Right cardiac atrium (tissue), 5 donors: ENCODE data around the gene AICDA. TPM values are rescaled to one million over a fixed set of nuclear protein-coding genes. Genes with fewer than 3 reads are reported as not detected.
"Not testable (repeated sequence)": the region's sequence is repeated elsewhere in the genome, so short reads cannot be mapped to it uniquely, and the experiment has no call there.

Source experiments
- ATAC-seq, 2 donors: fragments of 200-7000 bp; cut with Tn5 transposase; one replicate each; pipeline versions ENCODE4 v1.8.0 to v1.9.1; 2020; ENCODE audit warnings: moderate library complexity in 2 of 2, mild to moderate bottlenecking in 1 of 2
- DNase-seq, 3 donors: peaks; one replicate each; pipeline ENCODE4 v3.0.0-alpha.2; 2020
- H3K27ac ChIP-seq: one replicate; pipeline ENCODE4 v1.5.1; 2013; ENCODE audit warnings: mild to moderate bottlenecking, low read length, control low read depth, moderate library complexity
- H3K27me3 ChIP-seq: one replicate; pipeline ENCODE4 v1.6.1; 2013; ENCODE audit not compliant: control insufficient read depth, insufficient read depth
- H3K4me1 ChIP-seq: one replicate; pipeline ENCODE4 v1.6.1; 2013; ENCODE audit warnings: low read length; ENCODE audit not compliant: control insufficient read depth, insufficient read depth
- H3K4me3 ChIP-seq: one replicate; pipeline ENCODE4 v1.5.1; 2013; ENCODE audit warnings: low read length, control low read depth
- H3K9me3 ChIP-seq: one replicate; pipeline ENCODE4 v1.6.1; 2013; ENCODE audit warnings: low read length; ENCODE audit not compliant: control insufficient read depth
- WGBS: extraction: QIAGEN DNeasy Blood & Tissue Kit; methylation state at CpG from one replicate; pipeline ENCODE4 v1.1.7; 2013; 5-methylcytosine and 5-hydroxymethylcytosine counted together
- intact Hi-C, 4 donors: fragments of 100-400 bp; cut with DNase I; formaldehyde crosslinking; loops; one replicate each; pipeline versions ENCODE4 v1.11.0 to v1.14.0; 2022 to 2023
- polyA plus RNA-seq: library from polyadenylated mRNA; stranded (reverse); fragments of 200-250 nt; gene quantifications from one replicate; pipeline ENCODE4 v1.2.3, GENCODE V29; 2013
- total RNA-seq, 4 donors: library from RNA; stranded (reverse); fragmentation: NEBNext Ultra II Directional; extraction: Animal tissue kit (Norgen Biotek cat#: 25700); gene quantifications; one replicate each; pipeline ENCODE4 v1.2.1, GENCODE V29; 2021
- donor health status: healthy with polysubstance abuse.
- donor health status: DM: no; HTN: yes; CAD: no.
- donor health status: DM: no; HTN: no; CAD: no.
- donor health status: DM: no; HTN: yes; CAD: no; lungs with severe emphysema.
- donor health status: DM: yes; HTN: yes; CAD: no.

Gene AICDA
- total and polyA plus RNA-seq, 5 donors = not detected

DNA sequence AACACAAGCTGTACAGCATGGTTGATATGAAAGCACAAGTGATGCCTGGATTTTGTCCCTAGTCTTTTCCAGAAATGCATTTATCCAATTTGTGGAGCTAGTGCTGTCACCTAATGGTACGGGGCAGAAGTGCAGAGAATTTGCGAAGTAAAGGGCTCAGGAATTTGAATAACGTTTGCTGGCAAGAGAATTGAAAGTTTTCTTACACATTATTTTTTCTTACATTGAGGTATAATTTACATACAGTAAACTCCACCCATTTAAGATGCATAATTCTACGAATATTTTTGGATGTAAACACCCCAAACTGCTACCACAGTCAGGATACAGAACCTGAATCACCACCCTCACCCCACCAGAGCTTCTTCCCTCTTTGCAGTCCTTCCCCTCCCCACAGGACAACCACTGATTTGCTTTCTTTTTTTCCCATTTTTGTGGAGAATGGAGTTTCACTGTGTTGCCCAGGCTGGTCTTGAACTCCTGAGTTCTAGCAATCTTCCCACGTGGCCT lies 3.5 kb downstream of the AICDA start:
- H3K4me1 ChIP-seq = no peaks in the 10 kb centered on the region
- intact Hi-C loops = loop anchor here in 1 of 4 donors (2.0 kb wide), 1 partner anchor 64 kb away; no protein-coding TSS in a partner anchor
- ATAC-seq = no peak
- H3K27ac ChIP-seq = no peak overlapping the region
- no peak overlapping the region for H3K4me3 ChIP-seq
- no peak for DNase-seq
- no peaks in the 10 kb centered on the region for H3K27me3 ChIP-seq
- WGBS = 18% methylated on average over 5 of the region's 5 CpGs
- no peaks in the 10 kb centered on the region for H3K9me3 ChIP-seq

DNA sequence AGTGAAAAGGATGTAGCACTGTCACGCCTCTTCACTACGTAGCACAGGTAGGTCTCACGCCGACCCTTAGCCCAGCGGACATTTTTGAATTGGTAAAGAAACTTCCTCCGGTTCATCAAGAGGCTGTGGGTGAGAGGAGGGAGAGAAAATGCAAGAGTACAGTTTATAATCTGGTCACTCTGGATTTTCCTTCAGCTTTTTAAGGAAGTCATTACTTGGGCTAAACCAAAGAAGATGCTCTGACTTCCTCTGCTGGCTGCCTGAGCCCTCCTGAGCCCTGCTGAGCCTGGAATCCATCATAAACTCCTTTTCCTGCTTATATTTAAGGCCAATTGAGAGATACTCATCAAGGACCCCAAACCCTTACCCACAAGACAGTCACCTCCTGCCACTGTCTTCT lies 5.8 kb downstream of the AICDA start:
- H3K4me3 ChIP-seq = no peak overlapping the region
- ATAC-seq (no peak), DNase-seq (no peak)
- no peaks in the 10 kb centered on the region for H3K9me3 ChIP-seq
- no peaks in the 10 kb centered on the region for H3K4me1 ChIP-seq
- intact Hi-C loops = no loop called here
- 94% methylated on average over 6 of the region's 6 CpGs for WGBS
- H3K27ac ChIP-seq = no peak overlapping the region
- no peaks in the 10 kb centered on the region for H3K27me3 ChIP-seq

DNA sequence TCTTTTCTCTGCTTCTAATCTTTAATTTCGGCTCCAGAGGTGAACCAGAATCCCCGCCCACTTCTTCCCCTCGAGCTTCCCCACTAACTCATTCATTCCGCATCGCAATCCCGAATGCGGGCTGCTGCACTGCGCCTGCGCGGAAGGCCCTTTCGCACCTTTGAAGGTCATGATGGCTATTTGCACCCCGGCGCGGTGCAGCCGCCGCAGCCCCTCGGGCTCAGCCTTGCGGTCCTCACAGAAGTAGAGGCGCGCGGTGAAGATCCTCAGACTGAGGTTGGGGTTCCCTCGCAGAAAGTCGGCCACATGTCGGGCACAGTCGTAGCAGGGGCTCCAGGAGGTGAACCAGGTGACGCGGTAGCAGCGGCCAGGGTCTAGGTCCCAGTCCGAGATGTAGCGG lies 7.6 kb downstream of the AICDA start:
- intact Hi-C loops = no loop called here
- no peak for ATAC-seq
- no peak overlapping the region for H3K4me3 ChIP-seq
- peak in 1 of 3 donors; percentile 46 for DNase-seq
- H3K9me3 ChIP-seq = no peaks in the 10 kb centered on the region
- 95% methylated on average over 30 of the region's 30 CpGs for WGBS
- no peaks in the 10 kb centered on the region for H3K4me1 ChIP-seq
- H3K27ac ChIP-seq = no peak overlapping the region
- no peaks in the 10 kb centered on the region for H3K27me3 ChIP-seq

DNA sequence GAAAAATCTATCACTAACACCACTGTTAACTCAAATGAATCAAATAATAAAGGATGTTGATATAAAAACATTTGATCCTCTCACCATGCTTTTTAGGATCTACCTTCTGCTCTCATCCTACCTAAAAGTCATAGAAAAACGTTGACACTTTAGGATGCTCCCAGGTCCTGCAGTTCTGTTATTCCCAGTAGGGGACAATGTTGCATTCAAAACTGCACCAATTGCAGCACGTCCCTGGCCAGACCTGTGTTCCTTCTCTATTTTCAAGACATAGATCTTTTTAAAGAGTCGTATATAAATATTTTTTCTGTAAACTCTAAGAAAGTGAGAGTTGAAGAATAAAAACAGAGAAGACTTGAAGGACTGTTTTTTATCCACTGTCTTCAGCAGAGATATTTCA lies 8.8 kb downstream of the AICDA start:
- no peak overlapping the region for H3K27ac ChIP-seq
- intact Hi-C loops = no loop called here
- no peak for DNase-seq

DNA sequence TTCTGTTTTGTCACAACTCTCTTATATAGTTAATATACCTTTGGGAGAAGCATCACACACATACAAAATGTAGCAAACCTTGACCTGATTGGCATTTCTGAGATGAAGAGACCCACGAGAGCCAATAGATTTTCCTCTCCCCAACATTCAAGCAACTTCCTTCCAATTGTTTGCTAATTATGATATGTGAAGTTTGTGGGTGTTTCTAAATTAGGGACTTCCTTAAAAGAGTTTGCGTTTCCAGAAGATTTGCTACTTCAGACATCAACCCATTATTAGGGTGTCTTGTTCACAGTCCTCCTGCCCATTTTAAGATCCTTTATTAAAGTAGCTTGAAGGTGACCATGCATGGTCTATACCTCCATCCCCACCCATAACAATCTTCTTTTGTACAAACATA lies 9.4 kb downstream of the AICDA start:
- intact Hi-C loops = no loop called here
- 60% methylated on average over 2 of the region's 2 CpGs for WGBS
- H3K27me3 ChIP-seq = no peaks in the 10 kb centered on the region
- DNase-seq (no peak), ATAC-seq (no peak)
- H3K4me3 ChIP-seq = no peak overlapping the region
- no peaks in the 10 kb centered on the region for H3K4me1 ChIP-seq
- no peak overlapping the region for H3K27ac ChIP-seq
- no peaks in the 10 kb centered on the region for H3K9me3 ChIP-seq

More for the DNA sequence above, 8.8 kb downstream of the AICDA start:
- no peak for ATAC-seq
- Histone ChIP-seq H3K4me3 (no peak overlapping the region), H3K9me3 (no peaks in the 10 kb centered on the region), H3K27me3 (no peaks in the 10 kb centered on the region), H3K4me1 (no peaks in the 10 kb centered on the region)
- 40% methylated on average over 3 of the region's 3 CpGs for WGBS

DNA sequence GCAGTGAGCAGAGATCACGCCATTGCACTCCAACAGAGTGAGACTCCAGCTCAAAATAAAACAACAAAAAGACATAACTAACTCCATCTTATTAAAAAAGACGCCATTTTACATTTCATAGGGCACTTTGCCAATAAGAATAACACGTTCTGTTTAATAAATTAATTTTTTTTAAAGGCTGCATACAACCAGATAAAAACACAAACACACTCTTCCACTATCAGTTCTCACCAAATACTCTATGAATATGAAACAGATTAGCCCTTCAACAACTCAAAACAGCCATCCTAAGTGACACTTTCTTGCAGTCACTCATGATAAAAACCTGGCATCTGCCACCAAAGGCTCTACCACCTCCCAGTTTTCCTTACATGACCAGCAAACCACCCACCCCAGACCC lies 16.1 kb downstream of the AICDA start:
- Histone ChIP-seq H3K27me3 (no peaks in the 10 kb centered on the region), H3K4me1 (no peaks in the 10 kb centered on the region), H3K27ac (no peak overlapping the region), H3K4me3 (no peak overlapping the region), H3K9me3 (no peaks in the 10 kb centered on the region)
- WGBS = 52% methylated on average over 3 of the region's 3 CpGs
- intact Hi-C loops = no loop called here
- no peak for DNase-seq
- ATAC-seq = no peak

DNA sequence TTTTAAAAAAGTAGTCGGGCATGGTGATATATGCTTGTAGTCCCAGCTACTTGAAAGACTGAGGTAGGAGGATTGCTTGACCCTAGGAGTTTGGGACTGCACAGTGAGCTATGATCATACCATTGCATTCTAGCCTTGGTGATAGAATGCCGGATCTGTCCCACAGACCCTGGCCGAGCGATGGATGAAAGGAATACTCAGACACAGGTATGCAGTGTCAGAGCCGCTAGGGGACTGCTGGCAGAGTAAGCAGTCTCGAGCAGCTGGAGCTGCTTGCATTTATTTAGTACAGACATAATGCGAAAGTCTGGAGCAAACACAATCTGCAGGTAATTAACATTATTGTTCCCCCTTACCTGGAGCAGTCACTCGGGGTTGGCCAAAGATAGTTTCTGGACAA lies 18.6 kb downstream of the AICDA start:
- no peaks in the 10 kb centered on the region for H3K27me3 ChIP-seq
- 82% methylated on average over 8 of the region's 8 CpGs for WGBS
- DNase-seq (no peak), ATAC-seq (no peak)
- H3K4me1 ChIP-seq = no peaks in the 10 kb centered on the region
- H3K4me3 ChIP-seq = no peak overlapping the region
- no peak overlapping the region for H3K27ac ChIP-seq
- intact Hi-C loops = no loop called here
- H3K9me3 ChIP-seq = no peaks in the 10 kb centered on the region

DNA sequence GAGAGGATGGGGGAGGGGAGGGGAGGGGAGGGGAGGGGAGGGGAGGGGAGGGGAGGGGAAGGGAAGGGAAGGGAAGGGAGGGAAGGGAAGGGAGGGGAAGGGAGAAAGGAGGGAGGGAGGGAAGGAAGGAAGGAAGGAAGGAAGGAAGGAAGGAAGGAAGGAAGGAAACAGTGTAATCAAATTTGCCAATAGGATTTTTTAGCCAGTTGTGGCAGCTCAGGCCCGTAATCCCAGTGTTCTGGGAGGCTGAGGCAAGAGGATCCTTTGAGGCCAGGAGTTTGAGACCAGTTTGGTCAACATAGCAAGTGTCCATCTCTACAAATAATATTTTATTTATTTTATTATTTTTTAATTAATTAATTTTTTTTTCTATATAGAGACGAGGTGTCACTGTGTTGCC lies 19.4 kb downstream of the AICDA start:
- WGBS = 89% methylated on average over 2 of the region's 2 CpGs
- no peak for ATAC-seq

DNA sequence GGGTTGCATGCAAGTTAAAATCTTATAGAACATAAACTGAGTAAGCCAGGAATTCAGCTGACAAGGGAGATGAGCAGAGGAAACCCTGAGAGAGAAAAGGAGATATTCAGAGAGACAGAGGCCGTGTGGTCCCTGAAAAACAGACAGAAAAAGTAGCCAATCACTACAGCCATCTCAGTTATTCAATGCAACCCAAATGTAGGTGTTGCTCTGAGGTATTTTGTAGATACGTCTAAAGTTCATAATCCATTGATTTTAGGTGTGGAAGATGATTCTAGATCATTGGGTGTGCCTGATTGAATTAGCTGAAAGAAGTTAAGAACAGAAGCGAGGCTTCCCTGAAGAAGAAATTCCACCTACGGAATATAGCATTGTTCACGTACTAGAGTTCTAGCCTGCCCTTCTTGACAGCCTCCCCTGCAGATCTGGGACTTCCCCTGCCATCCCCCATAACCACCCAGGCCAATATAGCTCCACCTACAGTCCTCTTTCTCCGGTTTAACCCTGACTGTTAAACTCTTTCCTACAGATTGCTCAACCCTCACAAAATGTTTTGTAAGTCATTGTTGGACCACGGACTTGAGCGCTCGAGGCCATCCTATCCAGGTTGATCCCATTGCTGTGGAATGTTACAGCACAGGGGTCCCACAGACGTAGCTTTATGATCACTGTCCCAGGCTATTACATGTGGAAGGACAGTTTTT lies 21.7 kb downstream of the AICDA start:
- 64% methylated on average over 10 of the region's 10 CpGs for WGBS
- no peaks in the 10 kb centered on the region for H3K9me3 ChIP-seq
- intact Hi-C loops = no loop called here
- ATAC-seq = no peak
- DNase-seq = no peak
- no peaks in the 10 kb centered on the region for H3K4me1 ChIP-seq
- H3K4me3 ChIP-seq = no peak overlapping the region
- H3K27me3 ChIP-seq = no peaks in the 10 kb centered on the region
- no peak overlapping the region for H3K27ac ChIP-seq

More for the DNA sequence above, 19.4 kb downstream of the AICDA start:
- Histone ChIP-seq H3K27ac (no peak overlapping the region), H3K4me1 (no peaks in the 10 kb centered on the region), H3K27me3 (no peaks in the 10 kb centered on the region), H3K4me3 (no peak overlapping the region), H3K9me3 (no peaks in the 10 kb centered on the region)
- intact Hi-C loops = no loop called here
- no peak for DNase-seq

DNA sequence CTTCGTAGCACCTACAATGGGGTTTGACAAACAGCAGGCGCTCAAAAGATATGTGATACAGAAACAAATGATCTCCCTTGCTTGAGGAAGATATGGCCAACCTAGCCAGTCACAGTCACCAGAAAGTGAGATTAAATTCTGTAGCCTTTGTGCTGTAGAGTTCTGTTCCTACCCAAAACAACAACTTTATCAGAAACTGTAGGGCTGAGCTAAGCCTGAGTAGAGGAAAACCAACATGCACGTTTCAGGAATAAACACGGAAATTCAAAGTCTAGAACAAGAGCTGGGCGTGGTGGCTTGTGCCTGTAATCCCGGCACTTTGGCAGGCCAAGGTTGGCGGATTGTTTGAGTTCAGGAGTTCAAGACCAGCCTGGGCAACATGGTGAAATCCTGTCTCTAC lies 23.0 kb downstream of the AICDA start:
- Histone ChIP-seq H3K4me3 (no peak overlapping the region), H3K4me1 (no peaks in the 10 kb centered on the region), H3K9me3 (no peaks in the 10 kb centered on the region), H3K27me3 (no peaks in the 10 kb centered on the region), H3K27ac (no peak overlapping the region)
- intact Hi-C loops = no loop called here
- WGBS = 75% methylated on average over 7 of the region's 7 CpGs
- no peak for DNase-seq
- ATAC-seq = no peak

DNA sequence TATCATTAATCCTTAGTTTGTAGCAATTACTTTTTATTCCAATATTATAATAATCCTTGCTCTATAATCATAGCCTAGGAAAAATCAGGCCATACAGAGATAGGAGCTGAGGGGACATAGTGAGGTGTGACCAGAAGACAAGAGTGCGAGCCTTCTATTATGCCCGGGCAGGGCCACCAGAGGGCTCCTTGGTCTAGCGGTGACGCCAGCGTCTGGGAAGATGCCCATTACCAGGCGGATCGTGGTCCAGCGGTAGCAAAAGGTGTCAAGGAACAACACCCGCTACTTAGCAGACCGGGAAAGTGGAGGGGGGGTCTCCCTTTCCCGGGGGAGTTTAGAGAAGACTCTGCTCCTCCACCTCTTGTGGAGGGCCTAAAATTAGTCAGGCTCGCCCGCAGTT lies 28.2 kb downstream of the AICDA start:
- intact Hi-C loops, DNase-seq, ATAC-seq, H3K4me3 ChIP-seq, H3K4me1 ChIP-seq, H3K27me3 ChIP-seq, H3K9me3 ChIP-seq, H3K27ac ChIP-seq: not testable (repeated sequence)
- 87% methylated on average over 13 of the region's 13 CpGs for WGBS

DNA sequence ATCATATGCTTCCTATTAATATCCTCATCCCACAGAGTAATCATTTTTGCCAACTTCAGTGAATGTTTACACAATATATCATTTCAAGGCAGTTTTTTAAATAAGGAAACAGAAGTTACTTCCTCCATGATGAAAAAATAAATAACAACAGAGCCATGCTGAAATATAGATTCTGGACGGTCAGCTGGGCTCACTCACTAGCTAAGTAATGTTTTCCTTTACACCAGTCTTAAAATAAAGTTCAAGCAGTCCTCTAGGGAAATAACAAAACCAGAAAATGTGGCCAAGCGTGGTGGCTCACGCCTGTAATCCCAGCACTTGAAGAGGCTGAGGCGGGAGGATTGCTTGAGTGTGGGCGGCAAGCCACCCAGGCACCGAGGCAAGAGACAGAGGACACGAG lies 28.7 kb downstream of the AICDA start:
- ATAC-seq = no peak
- no peak overlapping the region for H3K27ac ChIP-seq
- no peaks in the 10 kb centered on the region for H3K27me3 ChIP-seq
- H3K4me3 ChIP-seq = no peak overlapping the region
- H3K4me1 ChIP-seq = no peaks in the 10 kb centered on the region
- 60% methylated on average over 7 of the region's 7 CpGs for WGBS
- no peaks in the 10 kb centered on the region for H3K9me3 ChIP-seq
- intact Hi-C loops = no loop called here
- DNase-seq = no peak
